GM12878 (cell line): ENCODE measurements around the gene ANKDD1B. TPM values are rescaled to one million over a fixed set of nuclear protein-coding genes. Genes with fewer than 3 reads are reported as not detected.

ENCODE experiments used
- ATAC-seq: fragments of 200-7000 bp; cut with Tn5 transposase; 3 replicates; pipeline ENCODE4 v1.9.1; 2020; ENCODE audit warnings: mild to moderate bottlenecking, moderate library complexity
- BruUV-seq: library from RNA; stranded (reverse); fragments of 400-500 nt; replicated peaks from 2 replicates; lab custom pipeline; 2021; lab: Mats Ljungman, UMichigan
- CTCF ChIA-PET: fragments of 300-600 bp; sonication (Branson Sonifier 250); formaldehyde crosslinking; extraction: SDS; loops from one replicate; lab custom pipeline; 2021; ENCODE audit warnings: inconsistent platforms; lab: Yijun Ruan, JAX
- POLR2A ChIA-PET: fragments of 350-600 bp; formaldehyde crosslinking; extraction: SDS; loops from one replicate; lab custom pipeline; 2021; ENCODE audit warnings: inconsistent platforms; lab: Charles Lee
- RAD21 ChIA-PET: fragments of 300-600 bp; sonication (Branson Sonifier 250); formaldehyde crosslinking; loops from one replicate; lab custom pipeline; 2023; ENCODE audit warnings: antibody characterized with exemption; ENCODE audit not compliant: unreplicated experiment; lab: Charles Lee
- SMC1A ChIA-PET: fragments of 300-600 bp; sonication (Branson Sonifier 250); formaldehyde crosslinking; loops from one replicate; lab custom pipeline; 2023; ENCODE audit not compliant: unreplicated experiment, uncharacterized antibody; lab: Charles Lee
- DNase-seq: peaks from one replicate; pipeline ENCODE4 v3.0.0-alpha.2; 2011; ENCODE audit warnings: low read depth, low spot score
- FAIRE-seq: peaks from 3 replicates; lab custom pipeline; 2011; peaks lifted over from hg19 to GRCh38; lab: Jason Lieb, UNC
- H2AFZ ChIP-seq: 2 replicates; pipeline ENCODE4 v1.6.0; 2011; ENCODE audit warnings: low read depth, low read length, control low read depth; ENCODE audit not compliant: control insufficient read depth
- H3K27ac ChIP-seq: 2 replicates; pipeline ENCODE4 v1.5.1; 2011; ENCODE audit warnings: control low read depth; ENCODE audit not compliant: control insufficient read depth, insufficient read depth
- H3K27me3 ChIP-seq, 2 experiments: replicated peaks in 1 of 2; 2 replicates each; pipeline versions ENCODE4 v1.6.0 to v1.6.1; 2011; ENCODE audit warnings: low read length in 1 of 2; ENCODE audit not compliant: control insufficient read depth in 2 of 2, insufficient read depth in 2 of 2
- H3K36me3 ChIP-seq, 2 experiments: 2 replicates each; pipeline ENCODE4 v1.5.1; 2011; ENCODE audit warnings: low read length in 1 of 2; ENCODE audit not compliant: control insufficient read depth in 2 of 2, insufficient read depth in 2 of 2
- H3K4me1 ChIP-seq: 2 replicates; pipeline ENCODE4 v1.6.1; 2011; ENCODE audit warnings: mild to moderate bottlenecking, low read length, moderate library complexity, mixed read lengths; ENCODE audit not compliant: control insufficient read depth, insufficient read depth
- H3K4me2 ChIP-seq: 2 replicates; pipeline ENCODE4 v1.6.0; 2011; ENCODE audit warnings: control low read depth; ENCODE audit not compliant: control insufficient read depth, insufficient read depth
- H3K4me3 ChIP-seq: fragments of 200-600 bp; sonication (generic); 2 replicates; pipeline ENCODE4 v1.5.1; 2016
- H3K79me2 ChIP-seq: 2 replicates; pipeline ENCODE4 v1.6.0; 2011; ENCODE audit warnings: low read length; ENCODE audit not compliant: control insufficient read depth, insufficient read depth
- H3K9ac ChIP-seq: 2 replicates; pipeline ENCODE4 v1.8.0; 2011; ENCODE audit warnings: low read length, control low read depth, mixed read lengths; ENCODE audit not compliant: control insufficient read depth, insufficient read depth
- H3K9me3 ChIP-seq: replicated peaks from 3 replicates; pipeline ENCODE4 v1.5.1; 2011; ENCODE audit warnings: mild to moderate bottlenecking, low read length; ENCODE audit not compliant: control insufficient read depth, insufficient read depth
- H4K20me1 ChIP-seq: 2 replicates; pipeline ENCODE4 v1.6.0; 2011; ENCODE audit not compliant: control insufficient read depth, insufficient read depth
- CBX5 ChIP-seq: sonication (generic); IDR thresholded peaks from 2 replicates; pipeline ENCODE4 v1.6.1; 2016; ENCODE audit warnings: low read depth, moderate library complexity, mild to moderate bottlenecking, inconsistent platforms
- NR2C1 ChIP-seq: fragments of 450-650 bp; IDR thresholded peaks from 2 replicates; pipeline ENCODE4 v1.6.1; 2017; ENCODE audit warnings: antibody characterized with exemption, mild to moderate bottlenecking, moderate library complexity
- RUNX3 ChIP-seq: IDR thresholded peaks from 2 replicates; pipeline ENCODE4 v1.6.1; 2012; ENCODE audit warnings: low read length, inconsistent platforms
- SPI1 ChIP-seq: IDR thresholded peaks from 2 replicates; pipeline ENCODE4 v1.6.1; 2011; ENCODE audit warnings: low read depth, mild to moderate bottlenecking, low read length, moderate library complexity, borderline replicate concordance; ENCODE audit not compliant: insufficient read depth
- ZNF592 ChIP-seq: fragments of 450-650 bp; IDR thresholded peaks from 2 replicates; pipeline ENCODE4 v1.6.1; 2017; ENCODE audit warnings: mild to moderate bottlenecking, moderate library complexity
- WGBS: methylation state at CpG from one replicate; pipeline ENCODE4 v1.1.6; 2016; ENCODE audit warnings: low lambda C conversion rate; ENCODE audit not compliant: insufficient replicate concordance, insufficient coverage; ENCODE audit errors: missing lambda C conversion rate; 5-methylcytosine and 5-hydroxymethylcytosine counted together
- in situ Hi-C: fragments of 300-500 bp; cut with MboI; formaldehyde crosslinking; loops from 9 replicates; pipeline ENCODE4 v1.14.3; 2018; ENCODE audit warnings: mixed read lengths
- intact Hi-C: fragments of 100-400 bp; cut with micrococcal nuclease; formaldehyde crosslinking; loops from one replicate; pipeline ENCODE4 v1.14.2; 2022; ENCODE audit not compliant: unreplicated experiment
- polyA plus RNA-seq, 11 experiments: library from polyadenylated mRNA; depleted of rRNA in 4 of 11; unstranded in 6 of 11; stranded (reverse) in 5 of 11; fragments of >200 nt; fragmentation: Nextera tagmentation in 4 of 11; fragmentation: Illumina TruSeq in 1 of 11; extraction: Ambion mirVana in 4 of 11; extraction: Trizol in 1 of 11; gene quantifications; 1 replicate in 1 of 11; 2 replicates in 10 of 11; pipeline versions ENCODE4 v1.2.1 to v1.2.3, GENCODE V29; 2011 to 2016; ENCODE audit warnings: inconsistent platforms in 2 of 11, missing spikeins in 2 of 11, low read depth in 1 of 11
- total RNA-seq, 4 experiments: library from RNA; depleted of rRNA in 3 of 4; stranded (reverse); fragments of >200 nt in 3 of 4; fragmentation: Illumina TruSeq in 1 of 4; extraction: Trizol in 1 of 4; gene quantifications; 2 replicates each; pipeline versions ENCODE4 v1.2.1 to v1.2.3, GENCODE V29; 2013 to 2021
- TF ChIP-seq, protein P1 (sequence below): IDR thresholded peaks from 2 replicates; pipeline ENCODE4 v1.6.1; 2012; ENCODE audit warnings: low read length, inconsistent platforms

ANKDD1B gene
- total and polyA plus RNA-seq, 10 of the 15 experiments (the other 5 are each of a cell fraction or from before 2014, with no cell fraction given): 0.34 to 2.4 (median 0.80) TPM

GRCh38 chr5:75710637-75711036, 99.4 kb downstream of the ANKDD1B start:
- Histone ChIP-seq H3K4me2 (no peak overlapping the region), H3K4me3 (no peak overlapping the region)
- TF ChIP-seq, protein P1, sequence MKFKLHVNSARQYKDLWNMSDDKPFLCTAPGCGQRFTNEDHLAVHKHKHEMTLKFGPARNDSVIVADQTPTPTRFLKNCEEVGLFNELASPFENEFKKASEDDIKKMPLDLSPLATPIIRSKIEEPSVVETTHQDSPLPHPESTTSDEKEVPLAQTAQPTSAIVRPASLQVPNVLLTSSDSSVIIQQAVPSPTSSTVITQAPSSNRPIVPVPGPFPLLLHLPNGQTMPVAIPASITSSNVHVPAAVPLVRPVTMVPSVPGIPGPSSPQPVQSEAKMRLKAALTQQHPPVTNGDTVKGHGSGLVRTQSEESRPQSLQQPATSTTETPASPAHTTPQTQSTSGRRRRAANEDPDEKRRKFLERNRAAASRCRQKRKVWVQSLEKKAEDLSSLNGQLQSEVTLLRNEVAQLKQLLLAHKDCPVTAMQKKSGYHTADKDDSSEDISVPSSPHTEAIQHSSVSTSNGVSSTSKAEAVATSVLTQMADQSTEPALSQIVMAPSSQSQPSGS: no peak
- peak; percentile 9; the same call in 1 of the 2 replicates for TF ChIP-seq SPI1
- TF ChIP-seq CBX5: no peak
- TF ChIP-seq, all 136 proteins: peak for 1
- POLR2A ChIA-PET: interaction anchor here (1.2 kb wide), 1 partner anchor 374 kb away, joined by 3 read pairs; the partner anchor contains the start of gene HMGCR
- 0 out of 2 replicates have a peak overlapping the region, but pooled peaks have one; percentile 16 for H3K27ac ChIP-seq
- in situ Hi-C loops (no loop called here), intact Hi-C loops (no loop called here)
- no peak overlapping the region for H3K9ac ChIP-seq
- no peaks in the 10 kb centered on the region; the same call in 2 of the 3 replicates for H3K9me3 ChIP-seq
- peaks cover 2 to 12% of the 10 kb centered on the region in 2 experiments; a peak in 2 of 4 replicates for H3K36me3 ChIP-seq
- DNase-seq: no peak
- RAD21 ChIA-PET: no interaction called here
- no peak for ATAC-seq
- H4K20me1 ChIP-seq: no peaks in the 10 kb centered on the region
- no peak overlapping the region for H2AFZ ChIP-seq
- WGBS: 0% methylated on average over 1 of the region's 1 CpG
- H3K4me1 ChIP-seq: peaks cover 5% of the 10 kb centered on the region; the same call in 1 of the 2 replicates
- peaks cover 34% of the 10 kb centered on the region for H3K79me2 ChIP-seq
- CTCF ChIA-PET: interaction anchor here (0.6 kb wide), 3 partner anchors 28 to 1018 kb away, joined by 3 read pairs; no protein-coding TSS in a partner anchor
- SMC1A ChIA-PET: interaction anchor here (2.5 kb wide), 1 partner anchor 135 kb away, joined by 8 read pairs; no protein-coding TSS in a partner anchor
- FAIRE-seq: no peak
- no peaks in the 10 kb centered on the region for H3K27me3 ChIP-seq
- BruUV-seq: no TSS peak

DNA sequence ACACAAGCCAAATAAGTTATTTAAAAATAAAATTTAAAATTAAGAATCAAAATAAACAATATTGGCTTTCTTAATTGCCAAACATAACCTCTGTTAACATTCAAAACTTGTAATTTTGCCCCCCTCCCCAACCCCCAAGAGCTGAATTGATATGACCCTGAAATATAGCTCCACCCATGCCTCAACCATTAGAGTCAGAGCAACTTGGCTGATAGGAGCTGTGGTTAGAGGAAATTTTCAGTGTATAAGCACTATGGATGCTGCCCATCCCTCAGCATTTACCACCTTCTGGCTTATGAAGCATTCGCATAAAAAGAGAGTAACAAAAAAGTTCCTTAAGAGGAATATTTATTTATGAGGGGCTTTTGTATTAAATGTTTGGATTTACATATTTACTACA, 99.9 kb downstream of the ANKDD1B start:
- Histone ChIP-seq H3K9me3 (no peaks in the 10 kb centered on the region; the same call in 2 of the 3 replicates), H3K4me1 (peaks cover 5% of the 10 kb centered on the region; the same call in 1 of the 2 replicates), H3K36me3 (peaks cover 2 to 12% of the 10 kb centered on the region in 2 experiments; a peak in 2 of 4 replicates), H3K27me3 (no peaks in the 10 kb centered on the region), H3K9ac (no peak overlapping the region), H3K27ac (no peak overlapping the region), H3K79me2 (peaks cover 39% of the 10 kb centered on the region), H2AFZ (no peak overlapping the region), H4K20me1 (no peaks in the 10 kb centered on the region), H3K4me2 (no peak overlapping the region), H3K4me3 (no peak overlapping the region)
- POLR2A ChIA-PET: interaction anchor here (0.6 kb wide), 1 partner anchor 206 kb away, joined by 3 read pairs; no protein-coding TSS in a partner anchor
- FAIRE-seq (no peak), ATAC-seq (no peak), DNase-seq (no peak)
- no TSS peak for BruUV-seq
- SMC1A ChIA-PET: interaction anchor here (0.6 to 2.5 kb wide), 2 partner anchors 117 to 135 kb away, joined by 3 to 8 read pairs; no protein-coding TSS in a partner anchor
- in situ Hi-C loops: no loop called here
- TF ChIP-seq RUNX3 (no peak), ZNF592 (no peak), NR2C1 (no peak)
- TF ChIP-seq, protein P1: no peak
- RAD21 ChIA-PET: interaction anchor here (0.8 to 1.1 kb wide), 3 partner anchors 30 to 475 kb away, joined by 3 to 4 read pairs (median 3); partner anchors contain the start of genes ANKRD31 and HMGCR
- 95% methylated on average over 1 of the region's 1 CpG for WGBS
- CTCF ChIA-PET: interaction anchor here (0.6 kb wide), 3 partner anchors 29 to 1019 kb away, joined by 3 read pairs; no protein-coding TSS in a partner anchor
- intact Hi-C loops: no loop called here
